GM19023 (cell line): ENCODE measurements around the gene CSTPP1.

Experiments used
- ATAC-seq: cut with Tn5 transposase; IDR thresholded peaks from one replicate; pipeline ENCODE4 v1.9.1; 2021; ENCODE audit warnings: mild to moderate bottlenecking, moderate library complexity; ENCODE audit not compliant: unreplicated experiment

The CSTPP1 gene

GRCh38 chr11:47154616-47155570 is 218.3 kb downstream of the CSTPP1 start:
- ATAC-seq = no peak

GRCh38 chr11:47155879-47156278 is 219.3 kb downstream of the CSTPP1 start:
- ATAC-seq = no peak

GRCh38 chr11:47156333-47156732 is 219.8 kb downstream of the CSTPP1 start:
- ATAC-seq = no peak

GRCh38 chr11:47156951-47157350 is 220.4 kb downstream of the CSTPP1 start:
- ATAC-seq = no peak

- no peak for ATAC-seq
Measured at GRCh38 chr11:47157805-47158204, 221.2 kb downstream of the CSTPP1 start.

GRCh38 chr11:47158242-47158641 is 221.7 kb downstream of the CSTPP1 start:
- ATAC-seq = no peak

GRCh38 chr11:47160753-47161133 is 224.2 kb downstream of the CSTPP1 start:
- no peak for ATAC-seq

- no peak for ATAC-seq
Measured at GRCh38 chr11:47161134-47161854, 224.7 kb downstream of the CSTPP1 start.

- no peak for ATAC-seq
Measured at GRCh38 chr11:47161890-47162289, 225.3 kb downstream of the CSTPP1 start.

- no peak for ATAC-seq
Measured at GRCh38 chr11:47162426-47162825, 225.9 kb downstream of the CSTPP1 start.

- no peak for ATAC-seq
Measured at GRCh38 chr11:47163193-47163592, 226.6 kb downstream of the CSTPP1 start.

- ATAC-seq = no peak
Measured at GRCh38 chr11:47163898-47164297, 227.3 kb downstream of the CSTPP1 start.

- ATAC-seq = no peak
Measured at GRCh38 chr11:47164321-47164720, 227.8 kb downstream of the CSTPP1 start.

GRCh38 chr11:47165253-47165840 is 228.8 kb downstream of the CSTPP1 start:
- ATAC-seq = no peak

GRCh38 chr11:47166368-47166767 is 229.8 kb downstream of the CSTPP1 start:
- no peak for ATAC-seq

GRCh38 chr11:47171061-47171838 is 234.7 kb downstream of the CSTPP1 start:
- ATAC-seq = no peak

- ATAC-seq = no peak
Measured at GRCh38 chr11:47171856-47172255, 235.3 kb downstream of the CSTPP1 start.

GRCh38 chr11:47172740-47173336 is 236.3 kb downstream of the CSTPP1 start:
- no peak for ATAC-seq

- no peak for ATAC-seq
Measured at GRCh38 chr11:47175746-47176327, 239.3 kb downstream of the CSTPP1 start.
